CD8-positive, alpha-beta memory T cell (primary cell): Measurements from ENCODE around the gene ALG14. TPM values are rescaled to one million over a fixed set of nuclear protein-coding genes. Genes with fewer than 3 reads are reported as not detected.
A peak's percentile ranks its signal among the peaks of the same experiment; 100 is the strongest.

Experiments used
- CTCF ChIA-PET: fragments of 350-600 bp; sonication (Branson Sonifier 250); formaldehyde crosslinking; loops from one replicate; lab custom pipeline; 2021; ENCODE audit warnings: antibody characterized with exemption; lab: Charles Lee
- POLR2A ChIA-PET: fragments of 350-600 bp; sonication (Branson Sonifier 250); formaldehyde crosslinking; loops from one replicate; lab custom pipeline; 2021; ENCODE audit warnings: antibody characterized with exemption; lab: Charles Lee
- DNase-seq, 5 donors: peaks; one replicate each; pipeline versions ENCODE4 v3.0.0 to v3.0.0-alpha.2; 2020 to 2022; ENCODE audit warnings: mixed read lengths in 1 of 5
- H3K27ac ChIP-seq: one replicate; pipeline ENCODE4 v1.7.0; 2013; ENCODE audit warnings: low read depth, mild to moderate bottlenecking, low read length, moderate library complexity
- H3K27me3 ChIP-seq: 2 replicates; pipeline ENCODE4 v1.7.0; 2013; ENCODE audit warnings: low read length, mild to moderate bottlenecking; ENCODE audit not compliant: insufficient read depth, poor library complexity, severe bottlenecking
- H3K36me3 ChIP-seq: 2 replicates; pipeline ENCODE4 v1.7.0; 2013; ENCODE audit warnings: mild to moderate bottlenecking, low read length, moderate library complexity; ENCODE audit not compliant: insufficient read depth
- H3K4me1 ChIP-seq: 2 replicates; pipeline ENCODE4 v1.7.0; 2013; ENCODE audit warnings: mild to moderate bottlenecking, low read length, moderate library complexity; ENCODE audit not compliant: insufficient read depth
- H3K4me3 ChIP-seq: 2 replicates; pipeline ENCODE4 v1.7.0; 2013; ENCODE audit warnings: mild to moderate bottlenecking, low read length
- H3K9me3 ChIP-seq: 2 replicates; pipeline ENCODE4 v1.7.0; 2013; ENCODE audit warnings: mild to moderate bottlenecking, low read length
- H3K27ac Mint-ChIP-seq, 8 donors: one replicate each; pipeline ENCODE4 v1.8.0; 2020 to 2021; ENCODE audit warnings: mixed read lengths in 8 of 8, mild to moderate bottlenecking in 6 of 8, inconsistent platforms in 3 of 8, moderate library complexity in 3 of 8
- H3K27me3 Mint-ChIP-seq, 2 donors: one replicate each; pipeline ENCODE4 v1.8.0; 2020 to 2021; ENCODE audit warnings: mixed read lengths in 2 of 2, mild to moderate bottlenecking in 1 of 2, moderate library complexity in 1 of 2
- H3K36me3 Mint-ChIP-seq, 3 donors: one replicate each; pipeline ENCODE4 v1.8.0; 2020 to 2021; ENCODE audit warnings: mixed read lengths in 3 of 3, inconsistent platforms in 1 of 3, mild to moderate bottlenecking in 1 of 3
- H3K4me1 Mint-ChIP-seq, 3 donors: one replicate each; pipeline ENCODE4 v1.8.0; 2020 to 2021; ENCODE audit warnings: mixed read lengths in 3 of 3, inconsistent platforms in 1 of 3, mild to moderate bottlenecking in 1 of 3
- H3K4me3 Mint-ChIP-seq, 7 donors: one replicate each; pipeline ENCODE4 v1.8.0; 2020 to 2021; ENCODE audit warnings: mixed read lengths in 7 of 7, mild to moderate bottlenecking in 6 of 7, moderate library complexity in 4 of 7, inconsistent platforms in 2 of 7
- H3K9me3 Mint-ChIP-seq, 5 donors: one replicate each; pipeline ENCODE4 v1.8.0; 2020 to 2022; ENCODE audit warnings: mixed read lengths in 5 of 5, mild to moderate bottlenecking in 3 of 5, moderate library complexity in 2 of 5, inconsistent platforms in 1 of 5
- polyA plus RNA-seq: library from polyadenylated mRNA; unstranded; fragments of 300-500 nt; fragmentation: Illumina TruSeq; gene quantifications from one replicate; pipeline ENCODE4 v1.2.3, GENCODE V29; 2021
- total RNA-seq, 2 experiments: library from RNA; stranded (reverse); gene quantifications; one replicate each; pipeline ENCODE4 v1.2.3, GENCODE V29; 2021

The ALG14 gene, protein sequence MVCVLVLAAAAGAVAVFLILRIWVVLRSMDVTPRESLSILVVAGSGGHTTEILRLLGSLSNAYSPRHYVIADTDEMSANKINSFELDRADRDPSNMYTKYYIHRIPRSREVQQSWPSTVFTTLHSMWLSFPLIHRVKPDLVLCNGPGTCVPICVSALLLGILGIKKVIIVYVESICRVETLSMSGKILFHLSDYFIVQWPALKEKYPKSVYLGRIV
- total RNA-seq (1 to 10 TPM; 4.4 to 4.6 TPM), polyA plus RNA-seq (6.8 TPM)

DNA sequence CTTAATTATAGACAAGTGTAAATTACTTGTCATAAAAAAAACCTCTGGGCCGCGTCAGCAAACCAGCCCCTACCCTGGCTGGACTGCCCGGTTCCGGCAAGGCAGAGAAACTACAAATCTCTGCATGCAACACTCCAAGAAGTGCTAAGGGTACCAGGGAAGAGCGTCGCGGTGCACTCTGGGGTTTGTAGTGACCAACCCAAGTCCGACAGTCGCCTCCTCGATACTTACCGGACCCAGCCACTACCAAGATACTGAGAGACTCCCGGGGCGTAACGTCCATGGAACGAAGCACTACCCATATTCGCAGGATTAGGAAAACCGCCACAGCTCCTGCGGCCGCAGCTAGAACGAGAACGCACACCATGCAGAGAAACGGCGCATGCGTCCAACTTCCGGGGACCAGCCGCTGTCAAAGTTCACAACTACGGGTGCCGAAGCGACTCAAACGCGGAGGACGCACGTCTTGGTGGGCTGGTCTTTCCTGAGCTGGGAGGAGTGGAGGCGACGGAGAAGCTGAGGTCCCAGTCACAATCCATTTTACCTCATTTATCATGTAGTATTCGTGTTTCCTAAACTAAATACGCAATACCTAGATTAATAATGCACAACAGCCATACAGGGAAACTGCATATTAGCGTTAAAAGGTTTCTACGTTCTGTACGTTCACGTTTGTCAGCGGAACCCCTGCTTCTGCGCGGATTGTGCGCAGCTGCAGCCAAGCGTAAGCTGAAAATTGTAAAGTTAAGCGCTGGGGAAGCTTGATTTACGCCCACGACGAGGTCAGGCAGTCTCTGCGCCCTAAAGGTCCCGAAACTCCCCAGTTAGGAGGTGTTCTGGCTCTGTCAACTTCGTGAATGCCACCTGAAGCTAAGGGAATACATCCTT is at the start of gene ALG14:
Gene ALG14, minus strand, starts transcription at position 420 of the 888 bp plus-strand sequence. Its CDS starts 53 bp downstream, at position 367.
- ChIA-PET POLR2A (interaction anchor here (1.2 to 1.6 kb wide), 2 partner anchors 45 to 161 kb away, joined by 10 to 16 read pairs; partner anchors contain the start of genes RWDD3 and TLCD4), CTCF (interaction anchor here (0.8 to 1.8 kb wide), 7 partner anchors 9 to 1163 kb away, joined by 3 to 18 read pairs (median 5); partner anchors contain the start of genes GCLM and RWDD3)
- no peaks in the 10 kb centered on the region for H3K27me3 ChIP-seq
- DNase-seq: peak; percentile 88 to 95 (median 93)
- Mint-ChIP-seq H3K4me3 (peak within 1 kb of the TSS; percentile 92 to 100 (median 98)), H3K4me1 (peaks cover 18 to 25% (median 23%) of the 10 kb centered on the region in 3 donors), H3K27me3 (peaks cover 7 to 11% of the 10 kb centered on the region in 2 donors), H3K27ac (peak within 1 kb of the TSS; percentile 92 to 99 (median 98)), H3K9me3 (no peaks in the 10 kb centered on the region), H3K36me3 (peaks cover 0 to 7% (median 7%) of the 10 kb centered on the region in 3 donors)
- peaks cover 16% of the 10 kb centered on the region for H3K4me1 ChIP-seq
- H3K36me3 ChIP-seq: no peaks in the 10 kb centered on the region
- H3K27ac ChIP-seq: peak within 1 kb of the TSS; percentile 71
- H3K4me3 ChIP-seq: peak within 1 kb of the TSS; percentile 88
- H3K9me3 ChIP-seq: no peaks in the 10 kb centered on the region

DNA sequence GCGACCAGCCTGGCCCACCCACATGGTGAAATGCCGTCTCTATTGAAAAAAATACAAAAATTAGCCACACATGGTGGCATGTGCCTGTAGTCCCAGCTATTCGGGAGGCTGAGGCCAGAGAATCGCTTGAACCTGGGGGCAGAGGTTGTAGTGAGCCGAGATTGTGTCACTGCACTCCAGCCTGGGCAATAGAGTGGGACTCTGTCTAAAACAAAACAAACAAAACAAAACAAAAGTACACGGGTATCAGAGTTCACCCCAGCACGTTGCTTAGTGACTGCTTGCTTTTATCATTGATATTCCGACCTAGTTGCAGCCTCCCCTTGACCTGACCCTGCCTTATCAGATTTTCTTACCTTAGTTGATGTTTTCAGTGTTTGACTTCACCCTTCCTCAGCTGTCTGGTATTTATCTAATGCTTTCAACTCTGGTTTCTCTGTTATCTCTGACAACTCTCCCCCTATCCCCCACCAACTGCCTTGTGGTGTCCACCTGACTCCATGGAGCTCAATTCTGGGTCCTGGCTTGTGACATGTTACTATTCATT is 49.5 kb upstream of the ALG14 start:
- no peak overlapping the region for H3K27ac Mint-ChIP-seq

DNA sequence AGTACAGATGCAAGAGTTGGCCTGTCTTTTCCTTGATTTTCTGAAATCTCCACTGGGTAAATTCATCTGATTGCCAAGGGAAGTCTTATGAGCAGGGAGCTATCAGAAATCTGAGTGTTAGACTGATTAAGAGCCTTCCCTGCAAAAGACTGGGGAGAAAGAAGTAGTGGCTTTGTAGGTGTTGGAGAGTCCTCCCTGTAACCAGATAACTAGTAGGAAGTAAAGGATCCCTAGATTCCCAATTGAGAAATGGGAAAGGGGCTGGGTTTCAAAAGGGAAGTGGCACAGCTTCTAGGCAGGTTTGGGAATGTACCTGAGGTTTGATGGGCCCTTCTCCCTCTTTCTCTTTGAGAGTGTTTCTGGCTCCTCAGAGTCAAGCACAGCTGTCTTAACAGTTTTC is 46.5 kb upstream of the ALG14 start:
- H3K4me1 Mint-ChIP-seq: peaks cover 10 to 17% (median 13%) of the 10 kb centered on the region in 3 donors
- peaks cover 4% of the 10 kb centered on the region for H3K4me1 ChIP-seq
- no peaks in the 10 kb centered on the region for H3K9me3 Mint-ChIP-seq
- peaks cover 10% of the 10 kb centered on the region for H3K27me3 ChIP-seq
- peak overlapping the region in 4 of 7 donors; percentile 65 to 86 (median 75) for H3K4me3 Mint-ChIP-seq
- H3K27me3 Mint-ChIP-seq: peaks cover 32 to 66% of the 10 kb centered on the region in 2 donors
- CTCF ChIA-PET: interaction anchor here (1.9 kb wide), 1 partner anchor 8 kb away, joined by 6 read pairs; no protein-coding TSS in a partner anchor
- H3K36me3 ChIP-seq: no peaks in the 10 kb centered on the region
- H3K4me3 ChIP-seq: no peak overlapping the region
- POLR2A ChIA-PET: interaction anchor here (0.6 kb wide), 1 partner anchor 45 kb away, joined by 5 read pairs; no protein-coding TSS in a partner anchor
- H3K27ac Mint-ChIP-seq: no peak overlapping the region
- no peak for DNase-seq
- no peak overlapping the region for H3K27ac ChIP-seq
- H3K9me3 ChIP-seq: no peaks in the 10 kb centered on the region
- peaks cover 0 to 2% (median 0%) of the 10 kb centered on the region in 3 donors for H3K36me3 Mint-ChIP-seq

More for the DNA sequence above, 49.5 kb upstream of the ALG14 start:
- peaks cover 10% of the 10 kb centered on the region for H3K27me3 ChIP-seq
- CTCF ChIA-PET: no interaction called here
- no peaks in the 10 kb centered on the region for H3K36me3 ChIP-seq
- Mint-ChIP-seq H3K9me3 (no peaks in the 10 kb centered on the region), H3K36me3 (no peaks in the 10 kb centered on the region), H3K4me3 (no peak overlapping the region), H3K27me3 (peaks cover 31 to 62% of the 10 kb centered on the region in 2 donors), H3K4me1 (peaks cover 6 to 11% (median 8%) of the 10 kb centered on the region in 3 donors)
- no peak overlapping the region for H3K4me3 ChIP-seq
- H3K27ac ChIP-seq: no peak overlapping the region
- H3K4me1 ChIP-seq: peaks cover 4% of the 10 kb centered on the region
- no peaks in the 10 kb centered on the region for H3K9me3 ChIP-seq
- no peak for DNase-seq
- POLR2A ChIA-PET: no interaction called here

DNA sequence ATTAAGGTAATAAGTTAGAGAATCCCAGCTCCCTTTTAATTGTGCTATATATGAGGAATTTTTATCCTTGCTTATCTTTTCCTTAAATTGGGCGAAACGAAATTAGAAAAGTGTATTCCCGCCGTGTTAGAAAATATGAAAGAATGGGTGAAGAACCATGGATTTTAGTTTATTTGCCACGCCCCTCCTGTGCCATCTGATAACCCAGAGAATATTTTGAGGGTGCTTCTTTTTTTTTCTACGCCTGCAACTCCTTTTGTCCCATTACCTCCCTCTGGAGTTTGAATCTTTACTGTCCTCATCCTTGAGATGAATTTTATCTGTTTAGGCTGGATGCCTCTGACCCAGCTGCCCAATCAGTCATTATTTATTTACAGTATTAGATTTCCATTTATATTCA is 46.0 kb upstream of the ALG14 start:
- peaks cover 10% of the 10 kb centered on the region for H3K27me3 ChIP-seq
- H3K4me1 ChIP-seq: peaks cover 4% of the 10 kb centered on the region
- H3K27ac ChIP-seq: no peak overlapping the region
- no peak overlapping the region for H3K27ac Mint-ChIP-seq
- H3K36me3 ChIP-seq: no peaks in the 10 kb centered on the region
- H3K9me3 Mint-ChIP-seq: no peaks in the 10 kb centered on the region
- peak overlapping the region in 6 of 7 donors; percentile 2 to 86 (median 82) for H3K4me3 Mint-ChIP-seq
- H3K9me3 ChIP-seq: no peaks in the 10 kb centered on the region
- H3K27me3 Mint-ChIP-seq: peaks cover 32 to 63% of the 10 kb centered on the region in 2 donors
- H3K4me3 ChIP-seq: no peak overlapping the region
- ChIA-PET CTCF (interaction anchor here (1.9 kb wide), 1 partner anchor 8 kb away, joined by 6 read pairs; no protein-coding TSS in a partner anchor), POLR2A (interaction anchor here (0.6 kb wide), 1 partner anchor 45 kb away, joined by 5 read pairs; no protein-coding TSS in a partner anchor)
- peaks cover 0 to 2% (median 0%) of the 10 kb centered on the region in 3 donors for H3K36me3 Mint-ChIP-seq
- peaks cover 10 to 17% (median 13%) of the 10 kb centered on the region in 3 donors for H3K4me1 Mint-ChIP-seq
- DNase-seq: no peak

DNA sequence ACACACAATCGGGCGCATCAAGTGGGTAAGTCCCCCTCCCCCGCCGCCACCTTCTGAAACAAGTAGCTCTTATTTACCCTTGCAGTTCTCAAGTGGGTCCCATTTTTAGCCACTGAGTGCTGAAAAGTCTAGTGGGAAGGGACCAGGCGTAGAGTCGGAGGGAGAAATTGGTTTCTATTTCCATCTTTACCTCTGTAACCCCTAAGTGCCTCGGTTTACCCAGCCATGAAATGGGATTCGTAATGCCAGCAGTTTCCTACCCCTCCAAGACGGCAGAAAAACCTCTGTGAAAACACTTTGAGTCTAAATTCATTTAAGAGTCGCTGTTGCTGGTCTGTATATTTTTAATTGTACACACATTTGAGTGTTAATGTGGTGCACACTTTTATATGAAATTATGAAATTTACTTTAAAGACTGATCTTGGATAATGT is 45.3 kb upstream of the ALG14 start:
- ChIA-PET POLR2A (interaction anchor here (1.1 to 1.2 kb wide), 2 partner anchors 45 to 116 kb away, joined by 3 to 10 read pairs; partner anchors contain the start of genes ALG14 and RWDD3), CTCF (interaction anchor here (0.7 to 3.0 kb wide), 3 partner anchors 9 to 263 kb away, joined by 3 to 15 read pairs (median 6); partner anchors contain the start of gene RWDD3)
- Histone ChIP-seq H3K36me3 (no peaks in the 10 kb centered on the region), H3K27ac (no peak overlapping the region), H3K27me3 (peaks cover 10% of the 10 kb centered on the region), H3K9me3 (no peaks in the 10 kb centered on the region), H3K4me3 (peak overlapping the region; percentile 29), H3K4me1 (peaks cover 4% of the 10 kb centered on the region)
- no peaks in the 10 kb centered on the region for H3K9me3 Mint-ChIP-seq
- peaks cover 10 to 17% (median 13%) of the 10 kb centered on the region in 3 donors for H3K4me1 Mint-ChIP-seq
- peak overlapping the region in 1 of 8 donors; percentile 45 for H3K27ac Mint-ChIP-seq
- H3K27me3 Mint-ChIP-seq: peaks cover 35 to 67% of the 10 kb centered on the region in 2 donors
- no peak for DNase-seq
- H3K4me3 Mint-ChIP-seq: peak overlapping the region; percentile 81 to 93 (median 84)
- H3K36me3 Mint-ChIP-seq: peaks cover 0 to 2% (median 0%) of the 10 kb centered on the region in 3 donors

DNA sequence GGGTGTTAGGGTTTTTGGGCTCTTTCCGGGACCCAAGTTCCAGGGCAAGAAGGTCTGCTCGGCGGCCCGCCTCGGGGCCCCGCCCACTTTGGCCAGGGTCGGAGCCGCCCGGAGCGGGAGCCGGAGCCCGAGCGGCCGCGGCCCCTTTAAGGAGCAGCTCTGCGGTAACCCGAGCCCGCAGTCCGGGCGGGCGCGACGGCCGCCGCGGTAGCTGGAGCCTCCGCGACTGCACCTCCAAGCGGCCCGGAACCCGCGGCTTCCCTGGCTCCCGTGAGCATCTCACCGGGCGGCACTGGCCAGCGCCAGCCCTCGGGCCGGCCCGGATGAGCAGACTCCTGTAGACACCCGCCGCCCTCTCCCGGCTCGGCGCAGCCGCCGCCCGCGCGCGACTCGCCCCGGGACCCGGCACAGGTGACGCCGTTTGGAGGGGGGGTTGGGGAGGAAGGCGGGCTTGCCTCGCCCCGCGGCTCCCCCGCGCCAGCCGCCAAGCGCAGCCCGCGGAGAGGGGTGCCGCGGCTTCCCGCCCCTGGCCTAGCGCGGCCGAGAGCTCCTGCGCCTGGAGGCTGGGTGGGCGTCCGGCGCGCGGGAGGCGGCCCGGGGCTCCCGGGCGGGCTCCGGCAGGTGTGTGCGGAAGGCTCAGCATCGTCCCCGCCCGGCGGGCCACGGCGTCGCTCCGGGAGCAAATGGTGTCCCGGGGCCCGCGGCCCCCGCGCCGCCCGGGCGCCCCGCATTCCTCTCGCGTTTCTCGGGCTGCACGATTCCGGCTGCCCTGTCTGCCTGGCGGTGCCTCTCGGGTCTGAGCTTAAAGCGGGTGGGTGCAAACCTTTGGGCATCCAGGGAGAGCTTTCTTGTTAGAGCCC is 44.7 kb upstream of the ALG14 start, which contains the start of gene TLCD4:
Gene TLCD4, plus strand, starts transcription at position 149 of the 860 bp plus-strand sequence. CDS start 26,547 bp downstream, outside the sequence.
- Mint-ChIP-seq H3K9me3 (no peaks in the 10 kb centered on the region), H3K27me3 (peaks cover 36 to 67% of the 10 kb centered on the region in 2 donors)
- peak within 1 kb of the TSS; percentile 65 for H3K27ac ChIP-seq

More for the DNA sequence above, 44.7 kb upstream of the ALG14 start, which contains the start of gene TLCD4:
- Histone ChIP-seq H3K4me1 (peaks cover 4% of the 10 kb centered on the region), H3K36me3 (no peaks in the 10 kb centered on the region), H3K27me3 (peaks cover 10% of the 10 kb centered on the region), H3K9me3 (no peaks in the 10 kb centered on the region), H3K4me3 (peak within 1 kb of the TSS; percentile 72)
- ChIA-PET CTCF (interaction anchor here (0.7 to 3.0 kb wide), 4 partner anchors 10 to 263 kb away, joined by 3 to 15 read pairs (median 4); partner anchors contain the start of gene RWDD3), POLR2A (interaction anchor here (1.1 to 1.2 kb wide), 2 partner anchors 45 to 117 kb away, joined by 3 to 10 read pairs; partner anchors contain the start of genes ALG14 and RWDD3)
- Mint-ChIP-seq H3K27ac (peak within 1 kb of the TSS in 6 of 8 donors; percentile 22 to 88 (median 62)), H3K4me1 (peaks cover 10 to 17% (median 13%) of the 10 kb centered on the region in 3 donors), H3K36me3 (peaks cover 0 to 2% (median 0%) of the 10 kb centered on the region in 3 donors), H3K4me3 (peak within 1 kb of the TSS; percentile 84 to 94 (median 91))
- peak; percentile 14 to 60 (median 35) for DNase-seq
